K562 (cell line): ENCODE data around the gene IQCC. TPM values are rescaled to one million over a fixed set of nuclear protein-coding genes. Genes with fewer than 3 reads are reported as not detected.

Experiments
- FIP1L1 ChIP-seq: fragments of 200-400 bp; formaldehyde crosslinking; IDR thresholded peaks from 2 replicates; pipeline ENCODE4 v1.6.1; 2018; ENCODE audit warnings: mild to moderate bottlenecking, low read depth, low read length; ENCODE audit not compliant: poor library complexity, severe bottlenecking
- JUND ChIP-seq, 2 experiments: IDR thresholded peaks; 2 replicates in 1 of 2; 3 replicates in 1 of 2; pipeline ENCODE4 v1.6.1; 2011; ENCODE audit warnings: borderline replicate concordance in 2 of 2, low read depth in 2 of 2, low read length in 2 of 2, improper control_type of control experiment in 1 of 2, missing biosample characterization in 1 of 2, missing genetic modification characterization in 1 of 2, missing genetic modification reagents in 1 of 2
- POLR2AphosphoS5 ChIP-seq: IDR thresholded peaks from 2 replicates; pipeline ENCODE4 v1.6.1; 2011; ENCODE audit warnings: mild to moderate bottlenecking, low read depth, low read length, moderate library complexity; ENCODE audit not compliant: control insufficient read depth, insufficient read depth
- POLR2G ChIP-seq: fragments of 200-400 bp; formaldehyde crosslinking; IDR thresholded peaks from 2 replicates; pipeline ENCODE4 v1.6.1; 2017; ENCODE audit warnings: low read depth, mild to moderate bottlenecking, antibody characterized with exemption, low read length, moderate library complexity
- ZNF695 ChIP-seq: fragments of 450-650 bp; formaldehyde crosslinking; IDR thresholded peaks from 2 replicates; pipeline ENCODE4 v1.4.0; 2020; ENCODE audit warnings: mild to moderate bottlenecking, moderate library complexity
- polyA plus RNA-seq, 8 experiments: library from polyadenylated mRNA; depleted of rRNA in 4 of 8; stranded (reverse) in 5 of 8; unstranded in 3 of 8; fragments of >200 nt; fragmentation: Nextera tagmentation in 2 of 8; fragmentation: Illumina TruSeq in 1 of 8; extraction: Ambion mirVana in 2 of 8; extraction: Trizol in 1 of 8; gene quantifications; 2 replicates each; pipeline versions ENCODE4 v1.2.1 to v1.2.3, GENCODE V29; 2011 to 2014; ENCODE audit warnings: inconsistent platforms in 1 of 8, missing spikeins in 1 of 8
- total RNA-seq, 7 experiments: library from RNA; depleted of rRNA in 6 of 7; stranded (reverse); fragments of >200 nt in 6 of 7; fragmentation: Illumina TruSeq in 2 of 7; extraction: Trizol in 2 of 7; gene quantifications; 2 replicates each; pipeline versions ENCODE4 v1.2.1 to v1.2.3, GENCODE V29; 2011 to 2021; ENCODE audit warnings: low replicate concordance in 1 of 7
- TF ChIP-seq, protein P1 (sequence below): fragments of 250-450 bp; sonication (Bioruptor Pico); IDR thresholded peaks from 2 replicates; pipeline ENCODE4 v1.4.0; 2020; ENCODE audit warnings: mild to moderate bottlenecking, moderate library complexity, borderline replicate concordance

Gene IQCC
- total and polyA plus RNA-seq, 9 of the 15 experiments (the other 6 are each of a cell fraction or from before 2014, with no cell fraction given), result 8.1 to 16.5 (median 10.7) TPM

DNA sequence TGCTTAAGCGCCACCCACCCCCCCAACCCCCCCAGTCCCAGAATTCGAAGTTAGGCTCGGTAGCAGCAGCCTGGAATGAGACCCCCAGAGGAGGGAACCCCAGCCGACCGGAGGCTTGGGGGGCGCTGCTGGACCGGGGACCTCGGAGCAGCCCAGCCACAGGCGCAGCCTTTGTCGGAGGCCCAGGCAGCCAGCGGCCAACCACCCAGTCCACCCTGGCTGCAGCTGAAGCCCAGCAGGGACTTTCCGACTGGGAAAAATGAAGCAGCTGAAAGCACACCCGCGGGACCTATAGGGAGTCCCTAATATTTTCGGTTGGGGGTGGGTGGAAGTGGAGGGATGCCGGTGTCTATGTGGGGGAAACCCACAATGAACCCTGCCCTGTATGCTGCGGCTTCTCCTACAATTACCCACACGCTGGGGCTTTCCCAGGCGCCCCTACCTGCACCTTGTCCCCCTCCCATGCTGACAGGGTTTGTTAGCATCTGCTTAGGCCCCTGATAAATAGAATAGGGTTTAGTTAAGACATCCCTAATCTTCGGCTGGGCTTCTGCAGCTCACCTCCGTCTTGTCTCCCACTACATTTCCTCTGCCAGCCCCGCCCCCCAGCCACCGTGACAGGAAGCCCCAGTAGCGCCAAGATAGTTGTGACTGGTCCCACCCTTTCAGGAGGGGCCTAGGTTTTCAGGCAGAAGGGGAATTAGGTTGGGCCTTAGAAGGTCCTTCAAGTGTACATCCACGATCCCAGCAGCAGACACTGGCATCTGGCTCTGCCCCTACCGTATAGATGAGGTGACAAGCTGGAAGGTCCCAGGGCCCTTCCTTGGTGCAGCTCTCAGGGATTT is 4.2 kb upstream of the IQCC start (continued):
- TF ChIP-seq, protein P1, sequence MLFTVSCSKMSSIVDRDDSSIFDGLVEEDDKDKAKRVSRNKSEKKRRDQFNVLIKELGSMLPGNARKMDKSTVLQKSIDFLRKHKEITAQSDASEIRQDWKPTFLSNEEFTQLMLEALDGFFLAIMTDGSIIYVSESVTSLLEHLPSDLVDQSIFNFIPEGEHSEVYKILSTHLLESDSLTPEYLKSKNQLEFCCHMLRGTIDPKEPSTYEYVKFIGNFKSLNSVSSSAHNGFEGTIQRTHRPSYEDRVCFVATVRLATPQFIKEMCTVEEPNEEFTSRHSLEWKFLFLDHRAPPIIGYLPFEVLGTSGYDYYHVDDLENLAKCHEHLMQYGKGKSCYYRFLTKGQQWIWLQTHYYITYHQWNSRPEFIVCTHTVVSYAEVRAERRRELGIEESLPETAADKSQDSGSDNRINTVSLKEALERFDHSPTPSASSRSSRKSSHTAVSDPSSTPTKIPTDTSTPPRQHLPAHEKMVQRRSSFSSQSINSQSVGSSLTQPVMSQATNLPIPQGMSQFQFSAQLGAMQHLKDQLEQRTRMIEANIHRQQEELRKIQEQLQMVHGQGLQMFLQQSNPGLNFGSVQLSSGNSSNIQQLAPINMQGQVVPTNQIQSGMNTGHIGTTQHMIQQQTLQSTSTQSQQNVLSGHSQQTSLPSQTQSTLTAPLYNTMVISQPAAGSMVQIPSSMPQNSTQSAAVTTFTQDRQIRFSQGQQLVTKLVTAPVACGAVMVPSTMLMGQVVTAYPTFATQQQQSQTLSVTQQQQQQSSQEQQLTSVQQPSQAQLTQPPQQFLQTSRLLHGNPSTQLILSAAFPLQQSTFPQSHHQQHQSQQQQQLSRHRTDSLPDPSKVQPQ (CRISPR knock-in tag), result no peak
- TF ChIP-seq ZNF695 (CRISPR knock-in tag) (no peak), POLR2AphosphoS5 (peak; percentile 62; the same call in 1 of the 2 replicates), FIP1L1 (no peak), POLR2G (peak; percentile 70), JUND (IDR thresholded peaks at IDR 0.05; ENCODE audit: borderline replicate concordance, low read depth, low read length) (peak; percentile 15; the same call in 1 of the 2 replicates), JUND (tag; IDR thresholded peaks at IDR 0.05; ENCODE audit: borderline replicate concordance, low read depth, low read length) (no peak)
